Measurements from ENCODE around the gene HOXD4.

Gene HOXD4

DNA sequence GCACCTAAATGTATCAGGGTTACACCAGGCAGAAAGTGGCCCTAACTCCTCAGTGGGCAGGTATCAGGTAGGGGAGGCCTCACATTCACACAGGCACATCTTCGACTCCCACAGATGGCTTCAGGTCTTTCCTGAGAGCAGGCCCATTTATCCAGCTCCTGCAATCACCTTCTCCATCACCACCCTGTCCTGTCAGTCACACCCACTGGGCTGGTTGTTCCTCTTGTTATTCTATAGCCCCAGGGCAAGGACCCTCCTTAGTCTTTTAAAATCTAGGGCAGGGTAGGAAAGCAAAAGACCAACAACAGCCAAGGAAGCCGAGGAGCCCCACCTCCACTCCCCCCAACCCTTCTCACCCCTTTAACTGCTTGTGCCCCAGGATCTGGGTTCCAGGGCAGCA, 9.1 kb upstream of the HOXD4 start:
- DNase-seq, result no peak

DNA sequence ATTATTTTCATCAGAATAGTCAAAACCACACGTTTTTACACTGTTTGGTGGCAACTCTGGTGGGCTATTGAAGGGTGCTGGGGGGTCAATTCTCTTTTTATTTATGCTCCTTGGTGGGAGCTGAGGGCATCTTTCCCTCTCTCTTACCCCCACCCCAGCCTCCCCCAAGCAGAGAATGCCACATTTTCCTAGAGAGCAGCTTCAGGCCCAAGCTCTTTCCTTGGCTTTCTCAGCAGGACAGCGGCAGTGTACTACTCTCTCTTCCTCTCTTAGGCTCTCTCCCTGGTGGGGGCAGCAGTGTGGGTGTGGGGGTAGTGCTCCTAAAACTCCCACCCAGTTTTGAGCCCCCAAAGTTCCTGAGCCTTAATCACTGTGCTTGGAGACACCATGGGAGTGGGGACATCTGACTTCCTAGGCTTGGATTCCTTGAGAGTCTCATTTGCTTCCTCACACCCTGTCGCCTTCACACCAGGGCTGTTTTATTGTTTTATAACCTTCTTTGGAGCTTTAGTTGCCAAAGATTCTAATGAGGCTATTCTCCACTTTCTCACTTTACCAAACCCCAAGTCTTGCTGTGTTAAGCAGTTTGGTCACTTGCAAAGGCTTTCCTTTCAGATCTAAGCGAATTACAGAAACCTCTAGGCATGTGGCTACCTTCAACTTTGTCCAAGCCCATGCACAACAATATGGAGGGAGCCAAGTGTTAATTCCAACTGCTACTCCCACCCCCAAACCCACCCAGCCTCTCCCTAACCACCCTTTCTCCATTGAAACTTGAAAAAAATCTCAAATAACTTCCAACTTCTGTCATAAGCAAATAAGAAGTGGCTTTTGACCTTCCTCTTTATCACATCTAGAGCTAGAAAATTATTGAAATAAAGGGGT, 6.0 kb upstream of the HOXD4 start:
- DNase-seq, result no peak

DNA sequence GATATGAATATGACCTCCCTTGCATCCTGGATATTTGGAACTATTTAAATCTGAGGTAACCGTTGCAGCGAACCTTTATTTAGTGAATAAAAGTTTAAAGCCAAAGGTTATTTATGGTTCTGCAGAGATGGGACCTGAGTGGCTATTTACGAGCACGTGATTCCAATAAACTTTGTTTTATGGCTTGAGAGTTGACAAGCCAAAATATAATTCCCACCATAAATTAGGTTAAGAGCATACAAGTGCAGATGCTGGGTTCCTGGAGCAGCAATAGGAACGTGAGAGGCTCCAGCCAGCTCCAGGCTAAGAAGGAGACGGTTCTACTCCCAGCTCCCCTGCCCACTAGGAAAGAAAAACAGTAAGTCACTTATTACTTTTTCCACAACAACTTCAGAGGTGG, 5.2 kb upstream of the HOXD4 start:
- DNase-seq, result no peak

DNA sequence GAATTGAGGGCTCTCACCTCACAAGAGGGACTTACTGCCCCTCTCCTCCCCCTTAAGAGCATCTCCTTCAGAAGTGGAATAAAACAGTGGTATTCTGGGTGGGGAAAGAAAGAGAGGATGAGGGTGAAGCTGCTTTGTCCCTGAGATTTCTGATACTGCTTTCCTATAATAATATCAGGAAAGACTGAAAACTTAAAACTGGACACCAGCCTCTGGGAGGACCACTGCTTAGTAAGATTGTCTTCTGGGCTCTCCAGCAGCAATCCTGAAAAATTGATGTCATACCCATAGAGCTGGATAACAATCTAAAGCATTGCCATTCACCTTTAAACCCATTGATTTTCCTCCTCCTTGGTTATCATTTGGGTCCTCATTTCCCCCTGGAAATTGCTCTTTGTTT, 4.7 kb upstream of the HOXD4 start:
- DNase-seq, result no peak

DNA sequence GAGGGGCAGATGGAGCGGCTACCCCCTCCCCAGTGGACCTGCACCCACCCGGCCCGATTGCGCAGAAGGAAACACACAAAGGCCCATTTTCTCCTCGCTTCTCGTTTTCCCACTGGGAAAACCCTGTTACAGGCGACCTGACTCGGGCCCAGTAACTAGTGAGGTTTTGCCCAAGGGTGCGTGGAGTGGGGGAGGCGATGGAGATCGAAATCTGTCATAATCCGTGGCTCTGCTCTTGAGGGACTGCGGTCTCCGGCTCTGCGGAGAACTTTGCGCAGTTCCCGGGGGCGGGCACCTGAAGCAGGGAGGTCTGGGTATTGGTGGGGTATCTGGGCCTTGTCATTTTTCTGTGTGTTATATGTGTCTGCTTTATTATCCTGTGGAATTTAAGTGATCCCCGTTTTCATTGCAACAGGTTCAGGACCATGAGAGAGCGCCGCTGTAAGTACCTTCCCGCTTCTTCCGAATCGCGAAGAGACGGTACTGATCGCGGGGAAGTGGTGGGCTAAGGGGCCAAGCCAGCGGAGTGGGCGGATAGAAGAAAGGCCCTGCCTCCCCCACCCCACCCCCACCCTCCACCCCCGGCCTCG, 4.0 kb upstream of the HOXD4 start:
- no peak for DNase-seq

DNA sequence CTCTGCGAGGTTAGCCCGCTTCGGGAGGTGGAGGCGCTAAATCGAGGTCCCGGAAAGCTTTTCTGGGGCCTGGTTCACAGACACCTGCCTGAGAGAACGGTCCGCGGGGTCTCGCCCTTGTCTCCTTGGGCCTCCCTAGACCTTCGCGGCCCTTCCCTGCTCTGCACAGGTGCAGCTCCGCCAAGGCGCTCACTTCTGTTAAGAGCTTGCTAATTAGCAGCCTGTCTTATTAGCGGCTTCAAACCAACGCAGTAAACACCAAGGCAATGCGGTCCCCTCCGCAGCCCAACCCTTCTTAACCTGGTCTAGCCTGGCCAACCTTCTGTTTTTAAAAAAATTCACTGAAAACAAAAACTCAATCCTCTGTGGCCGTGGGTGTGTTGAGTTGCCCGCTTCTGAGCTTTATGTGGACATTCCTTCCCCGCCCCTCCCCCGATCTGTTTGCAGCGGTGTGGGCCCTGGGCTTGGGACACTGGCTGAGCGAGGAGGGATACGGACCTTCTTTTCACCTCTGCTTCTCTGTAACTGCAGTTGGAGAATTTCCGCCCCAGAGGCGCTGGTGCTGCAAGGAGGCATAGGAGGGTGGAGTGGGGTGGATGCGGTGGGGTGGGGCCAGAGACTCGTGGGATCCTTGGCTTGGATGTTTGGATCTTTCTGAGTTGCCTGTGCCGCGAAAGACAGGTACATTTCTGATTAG, 3.4 kb upstream of the HOXD4 start:
- peak; percentile 47 for DNase-seq

DNA sequence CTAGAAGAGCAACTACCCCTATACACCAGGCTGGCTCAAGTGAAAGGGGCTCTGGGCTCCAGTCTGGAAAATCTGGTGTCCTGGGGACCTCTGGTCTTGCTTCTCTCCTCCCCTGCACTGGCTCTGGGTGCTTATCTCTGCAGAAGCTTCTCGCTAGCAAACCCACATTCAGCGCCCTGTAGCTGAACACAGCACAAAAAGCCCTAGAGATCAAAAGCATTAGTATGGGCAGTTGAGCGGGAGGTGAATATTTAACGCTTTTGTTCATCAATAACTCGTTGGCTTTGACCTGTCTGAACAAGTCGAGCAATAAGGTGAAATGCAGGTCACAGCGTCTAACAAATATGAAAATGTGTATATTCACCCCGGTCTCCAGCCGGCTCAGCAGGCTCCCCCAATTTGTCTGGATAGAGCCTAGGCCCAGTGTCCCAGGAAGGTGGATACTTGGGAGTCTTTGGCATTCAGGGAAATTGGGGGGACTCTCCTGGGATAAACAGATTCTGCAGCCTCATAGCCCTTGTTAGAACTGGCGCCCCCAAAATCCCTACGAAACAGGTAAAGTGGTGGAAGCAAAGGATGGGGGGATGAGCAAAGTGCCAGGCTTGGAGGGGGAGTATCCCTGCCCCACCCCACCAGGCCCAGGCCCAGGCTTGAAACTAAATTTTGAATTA, 2.5 kb upstream of the HOXD4 start:
- peak; percentile 38 for DNase-seq

DNA sequence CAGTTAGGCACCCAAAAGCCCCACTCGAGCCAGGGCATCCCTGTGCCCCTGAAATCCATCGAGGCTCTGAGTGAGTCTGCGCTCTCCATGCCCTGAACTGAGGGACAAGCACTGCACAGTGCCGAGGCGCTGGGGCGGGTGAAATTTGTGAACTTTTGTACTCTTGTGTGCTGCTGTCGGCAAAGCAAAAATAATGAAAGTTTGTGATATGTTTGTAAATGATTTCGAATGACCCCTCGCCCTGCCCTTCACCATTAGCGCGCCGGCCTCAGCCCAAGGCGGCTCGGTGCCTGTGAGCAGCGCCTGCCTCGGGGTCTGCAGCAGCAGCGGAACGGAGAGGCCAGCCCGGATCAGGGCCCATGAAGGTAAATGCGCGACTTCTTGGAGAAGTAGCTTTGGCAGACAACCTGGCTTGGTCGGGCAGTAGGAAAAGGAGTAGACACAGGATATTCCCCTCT, 1.8 kb upstream of the HOXD4 start:
- peak; percentile 45 for DNase-seq

DNA sequence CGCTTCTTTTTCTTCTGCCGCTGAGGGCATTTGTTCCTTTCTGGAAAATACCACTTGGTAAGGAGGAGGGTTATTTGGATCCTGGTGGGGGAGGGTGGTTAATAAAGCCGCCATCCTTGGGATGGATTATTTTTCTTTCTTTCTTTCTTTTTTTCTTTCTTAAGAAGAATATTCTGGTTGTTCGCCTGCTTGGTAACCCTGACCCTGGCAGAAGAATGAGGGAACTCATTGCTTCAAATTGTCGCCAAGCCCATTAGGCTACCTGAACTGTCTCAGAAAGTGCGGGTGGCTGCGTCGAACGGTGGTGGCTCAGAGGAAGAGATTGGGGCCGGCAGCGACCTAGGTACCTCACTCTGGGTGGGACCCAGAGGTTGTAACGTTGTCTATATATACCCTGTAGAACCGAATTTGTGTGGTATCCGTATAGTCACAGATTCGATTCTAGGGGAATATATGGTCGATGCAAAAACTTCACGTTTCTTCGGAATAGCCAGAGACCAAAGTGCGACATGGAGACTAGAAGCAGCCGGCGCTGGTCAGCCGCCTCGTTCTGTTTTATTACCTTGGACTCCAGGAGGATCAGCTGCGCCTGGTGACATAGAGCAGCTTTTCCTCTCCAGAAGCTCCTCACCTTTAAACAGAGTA, 1.3 kb upstream of the HOXD4 start:
- DNase-seq, result peak; percentile 46

DNA sequence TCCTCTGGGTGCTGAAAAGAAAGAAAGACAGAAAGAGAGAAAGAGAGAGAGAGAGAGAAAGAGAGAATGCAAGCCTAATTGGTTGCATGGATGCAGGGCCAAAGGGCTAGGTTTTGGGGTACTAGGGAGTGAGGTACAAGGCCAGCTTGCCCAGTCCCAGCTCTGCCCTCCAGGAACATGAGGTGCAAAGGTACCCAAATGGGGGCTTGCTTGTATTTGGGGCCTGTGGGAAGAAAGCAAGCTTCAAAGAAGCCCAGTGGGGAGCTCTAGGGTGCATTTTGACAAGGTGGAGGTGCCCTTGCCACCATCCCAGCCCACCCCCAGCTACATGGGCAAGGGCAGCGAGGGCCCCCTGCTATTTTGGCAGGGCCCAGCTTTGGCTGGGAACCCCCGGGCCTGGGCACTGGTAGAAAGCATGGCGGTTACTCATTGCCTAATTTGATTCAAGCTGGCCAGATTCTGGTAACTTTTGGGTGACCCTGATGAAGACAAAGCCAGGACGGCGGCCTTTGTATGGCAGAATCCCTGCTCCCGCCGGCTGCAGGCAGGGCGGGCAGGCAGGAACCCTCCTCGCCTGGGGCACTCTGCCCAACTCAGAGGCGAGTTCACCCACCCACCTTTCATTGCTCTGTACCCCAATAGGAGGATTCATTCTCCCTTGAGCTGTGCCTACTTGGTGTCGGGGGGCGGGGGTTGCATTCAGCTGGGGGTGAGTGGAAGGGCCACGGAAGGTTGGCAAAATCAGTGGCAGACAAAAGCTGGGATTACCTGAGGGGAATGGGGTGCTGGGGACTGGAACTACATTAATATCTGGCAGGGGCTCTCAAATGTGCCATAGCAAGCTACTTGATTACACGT, 537 bp upstream of the HOXD4 start:
- peak; percentile 33 for DNase-seq

DNA sequence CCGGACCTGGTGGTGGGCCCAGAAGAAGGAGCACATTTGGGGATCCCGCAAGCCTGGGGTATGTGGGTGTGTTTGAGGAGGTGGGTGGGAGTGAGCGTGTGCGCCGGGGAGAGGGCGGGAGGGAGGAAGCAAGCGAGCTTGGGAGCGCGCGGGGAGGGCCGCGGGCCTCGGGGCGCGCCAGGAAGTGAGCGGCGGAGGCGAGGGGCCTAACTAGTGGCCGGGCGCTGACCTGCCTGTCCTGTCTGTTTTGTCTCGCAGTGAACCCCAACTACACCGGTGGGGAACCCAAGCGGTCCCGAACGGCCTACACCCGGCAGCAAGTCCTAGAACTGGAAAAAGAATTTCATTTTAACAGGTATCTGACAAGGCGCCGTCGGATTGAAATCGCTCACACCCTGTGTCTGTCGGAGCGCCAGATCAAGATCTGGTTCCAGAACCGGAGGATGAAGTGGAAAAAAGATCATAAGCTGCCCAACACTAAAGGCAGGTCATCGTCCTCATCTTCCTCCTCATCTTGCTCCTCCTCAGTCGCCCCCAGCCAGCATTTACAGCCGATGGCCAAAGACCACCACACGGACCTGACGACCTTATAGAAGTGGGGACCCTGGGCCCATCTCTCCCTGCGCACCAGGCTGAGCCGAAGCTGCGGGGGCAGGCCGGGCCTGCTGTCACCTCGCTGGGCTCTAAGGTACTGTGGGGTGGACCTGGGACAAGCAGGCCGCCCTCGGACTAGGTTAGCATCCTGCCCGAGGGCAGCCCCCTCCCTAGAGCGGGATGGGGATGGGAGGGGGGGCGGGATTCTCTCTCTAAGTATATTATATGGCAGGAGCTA, 1.2 kb downstream of the HOXD4 start:
- DNase-seq, result peak; percentile 49

DNA sequence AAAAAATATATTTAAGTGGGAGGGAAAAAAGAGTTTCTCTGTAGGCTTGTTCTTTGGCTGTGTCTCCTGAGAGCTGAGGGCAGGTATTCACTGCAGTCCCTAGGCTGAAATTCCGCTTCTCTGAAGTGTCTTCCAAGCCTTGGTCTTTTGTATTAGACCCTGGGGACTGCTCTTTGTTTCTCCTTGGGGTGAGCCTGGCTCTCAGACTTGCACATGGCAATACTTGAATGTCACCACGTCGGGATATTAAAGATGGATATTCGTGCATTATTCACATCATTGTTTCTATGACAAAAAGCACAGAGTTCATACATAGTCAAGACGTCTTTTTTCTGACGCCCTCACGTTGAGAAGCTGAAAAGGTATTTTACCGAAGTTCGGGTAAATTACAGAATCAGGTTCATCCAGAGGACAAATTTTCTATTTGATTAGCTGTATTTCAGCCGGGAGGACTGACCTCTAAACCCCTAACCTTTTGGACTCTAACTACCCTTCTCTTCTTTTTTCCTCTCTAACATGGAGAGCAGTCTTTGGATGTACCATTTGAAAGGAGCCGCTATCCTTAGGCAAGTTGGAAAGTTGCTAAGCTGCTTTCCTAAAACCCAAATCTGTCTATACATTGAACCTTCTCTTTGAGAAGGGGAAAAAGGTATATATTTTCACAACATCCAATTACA, 3.4 kb downstream of the HOXD4 start:
- DNase-seq, result no peak

DNA sequence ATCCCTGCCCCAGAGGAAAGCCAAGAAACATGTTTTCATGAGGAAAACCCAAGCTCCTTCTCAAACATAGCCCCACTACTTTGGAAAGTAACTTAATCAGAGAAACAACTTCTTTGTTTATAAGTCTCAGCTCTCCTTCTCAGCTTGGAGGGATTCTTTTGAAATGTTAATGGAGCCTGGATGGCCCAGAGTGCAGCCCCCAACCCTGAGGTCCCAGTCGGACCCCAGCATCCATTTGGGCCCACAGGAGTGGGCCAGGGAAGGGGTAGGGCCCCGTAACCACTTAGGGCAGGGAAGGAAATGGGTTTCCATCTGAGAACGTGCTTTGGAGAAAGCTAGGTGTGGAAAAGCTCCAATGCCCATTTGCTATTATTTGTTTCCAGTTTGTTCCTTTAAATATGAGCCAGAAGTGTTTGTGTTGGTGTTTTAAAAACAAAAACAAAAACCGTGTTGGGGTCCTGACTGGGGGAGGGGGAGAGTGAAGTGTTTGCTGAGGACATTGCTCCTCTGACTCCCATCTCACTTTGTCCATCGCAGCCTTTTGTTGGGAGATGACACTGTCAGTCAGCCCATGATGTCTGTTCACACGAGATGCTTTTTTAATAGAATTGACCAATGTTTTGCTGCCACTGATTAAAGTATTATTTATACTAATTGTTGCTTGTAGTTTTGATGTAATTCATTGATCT, 4.2 kb downstream of the HOXD4 start:
- DNase-seq, result no peak

DNA sequence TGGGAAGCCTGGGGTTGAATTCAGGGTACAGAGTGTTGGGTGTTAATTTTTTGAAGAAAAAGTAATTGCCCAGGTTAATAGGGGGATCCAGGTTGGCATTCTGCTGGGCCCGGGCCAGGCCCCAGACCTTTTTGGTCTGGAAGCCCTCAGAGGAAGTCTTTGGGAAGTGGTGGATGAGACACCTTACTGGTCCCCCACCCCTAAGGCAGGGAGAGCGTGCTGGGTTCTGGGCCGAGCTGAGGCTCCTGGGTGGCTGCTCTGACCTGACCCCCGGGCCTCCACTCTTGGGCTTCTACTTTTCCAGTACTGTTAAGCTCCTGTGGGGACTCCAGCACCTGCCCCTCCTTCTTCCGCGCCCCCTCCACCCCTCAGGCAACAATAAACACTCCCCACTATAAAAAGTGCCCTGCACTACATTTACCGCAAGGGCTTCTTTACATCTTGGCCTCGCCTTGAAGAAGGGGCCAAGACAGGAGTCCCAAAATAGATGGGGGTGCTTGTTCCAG, 5.0 kb downstream of the HOXD4 start:
- no peak for DNase-seq

DNA sequence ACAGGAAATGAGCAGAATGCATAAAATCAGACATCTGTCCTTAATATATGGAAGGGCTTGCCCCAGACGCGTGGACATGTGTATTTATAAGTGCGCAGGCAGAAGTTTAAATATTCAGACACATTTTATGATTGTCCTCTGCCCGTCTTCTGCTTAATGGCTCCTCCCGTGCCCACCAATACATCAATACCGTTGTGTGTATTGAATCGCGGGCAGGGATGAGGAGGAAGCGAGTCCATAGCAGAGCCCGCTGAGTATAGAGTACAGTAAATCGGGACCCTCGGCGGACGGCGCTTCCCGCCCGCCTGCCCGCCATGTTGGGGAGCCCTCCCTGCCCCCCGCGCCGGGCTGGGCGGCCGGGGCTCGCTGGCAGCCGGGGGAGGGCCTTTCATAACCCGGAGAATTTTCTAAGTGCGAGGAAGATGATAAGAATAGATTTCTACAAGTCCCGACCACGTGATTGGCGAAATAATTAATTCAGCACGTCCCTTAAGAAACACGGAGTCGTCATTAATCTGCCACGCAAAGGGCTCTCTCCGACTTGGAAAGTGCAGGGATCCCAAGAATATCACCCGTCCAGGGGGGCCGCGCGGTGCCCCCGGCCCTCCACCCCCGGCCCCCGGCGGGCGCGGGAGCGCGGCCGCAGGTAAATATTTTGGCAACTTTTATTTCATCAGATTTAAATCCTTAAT, 5.6 kb downstream of the HOXD4 start, which contains the start of gene HOXD3:
Gene HOXD3, plus strand, starts transcription at position 501 of the 692 bp plus-strand sequence. CDS start 11,808 bp downstream, outside the sequence.
- DNase-seq, result no peak

DNA sequence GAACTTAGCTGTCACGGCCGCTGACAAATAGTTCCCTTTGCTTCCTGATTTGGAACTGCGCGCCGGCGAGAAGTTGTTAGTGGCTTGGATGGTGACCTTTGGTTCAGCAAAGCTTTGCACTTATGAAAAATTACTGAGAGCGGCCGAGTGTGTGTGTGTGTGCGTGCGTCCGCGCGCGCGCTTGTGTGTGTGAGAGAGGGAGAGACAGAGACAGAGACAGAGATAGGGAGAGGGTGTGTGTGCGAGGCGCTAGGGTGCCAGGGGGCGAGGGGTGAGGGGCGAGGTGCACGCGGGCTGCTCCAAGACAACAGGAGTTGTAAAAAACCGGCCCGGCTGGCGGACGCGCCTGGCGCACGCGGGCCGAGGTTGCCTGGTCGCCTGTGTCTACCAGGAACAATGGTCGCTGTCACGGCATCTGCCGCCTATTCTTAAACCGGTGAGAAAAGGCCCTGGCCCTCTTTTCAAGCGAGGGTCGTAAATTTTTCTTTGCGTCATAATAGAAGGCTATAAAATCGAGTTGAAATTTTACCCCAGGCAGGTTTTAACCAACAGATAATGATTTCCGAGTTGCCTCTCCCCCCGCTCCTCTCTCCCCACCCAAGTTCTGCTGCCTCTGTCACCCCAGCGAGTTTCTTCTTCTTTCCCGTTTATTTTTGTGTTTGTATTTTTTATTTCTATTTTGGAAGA, 6.3 kb downstream of the HOXD4 start:
- DNase-seq, result no peak

DNA sequence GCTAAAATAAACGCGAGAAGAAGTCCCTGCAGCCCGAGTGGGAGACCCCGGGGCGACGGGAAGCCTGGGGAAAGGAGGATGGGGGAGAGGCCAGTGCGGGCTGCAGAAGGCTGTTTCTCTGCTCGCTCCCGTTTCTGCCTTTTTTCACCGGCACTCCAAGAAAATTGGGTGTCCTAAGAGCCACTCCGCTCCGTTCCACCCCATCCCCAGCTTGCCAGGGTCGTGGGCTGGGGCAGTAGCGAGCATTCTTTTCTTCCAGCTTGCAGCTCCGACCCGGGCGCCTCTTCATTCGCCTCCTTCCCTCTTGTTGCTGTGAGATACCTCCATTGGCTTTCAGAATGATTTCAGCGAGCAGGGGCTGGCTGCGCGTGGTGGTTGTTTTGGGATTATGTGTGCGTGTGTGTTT, 6.8 kb downstream of the HOXD4 start:
- no peak for DNase-seq
